ENCODE measurements around the gene PLB1. TPM values are rescaled to one million over a fixed set of nuclear protein-coding genes. Genes with fewer than 3 reads are reported as not detected.

The PLB1 gene
- total and polyA plus RNA-seq, 2 donors (not counting 1 experiment from before 2014, with no cell fraction given) = 0.25 to 0.51 TPM

DNA sequence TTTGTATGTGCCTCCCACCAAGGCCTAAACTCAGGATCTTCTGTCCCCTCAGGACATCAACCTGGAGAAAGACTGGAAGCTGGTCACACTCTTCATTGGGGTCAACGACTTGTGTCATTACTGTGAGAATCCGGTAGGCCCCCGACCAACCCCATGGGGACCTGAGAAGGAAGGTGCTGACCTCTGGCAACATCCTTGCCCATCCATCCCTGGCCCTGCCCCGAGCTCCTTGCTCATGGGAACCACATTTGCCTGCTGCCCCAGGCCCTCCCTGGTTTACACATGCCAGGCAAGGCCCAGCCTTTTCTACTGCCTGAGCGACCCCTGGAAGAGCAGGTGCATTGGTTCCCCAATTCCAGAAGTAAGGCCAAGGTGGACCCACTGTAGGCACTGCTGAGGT lies 130.5 kb downstream of the PLB1 start:
- ATAC-seq (ENCODE audit: low read depth) (no peak), DNase-seq (no peak)
- Mint-ChIP-seq H3K4me3 (no peak overlapping the region), H3K9me3 (ENCODE audit: insufficient read depth) (no peaks in the 10 kb centered on the region), H3K27me3 (no peaks in the 10 kb centered on the region), H3K4me1 (peaks cover 36% of the 10 kb centered on the region), H3K27ac (no peak overlapping the region)
- H4K20me1 ChIP-seq (ENCODE audit: control insufficient read depth, insufficient read depth, low read length, poor library complexity, severe bottlenecking) = no peaks in the 10 kb centered on the region
- ChIA-PET POLR2A (no interaction called here), CTCF (no interaction called here)
- H3K27me3 ChIP-seq (replicated peaks in 1 of 4; ENCODE audit: control extremely low read depth in 1 of 4, control insufficient read depth in 3 of 4, insufficient read depth in 4 of 4, low read length in 3 of 4) = no peaks in the 10 kb centered on the region
- H3K4me1 ChIP-seq (ENCODE audit: control insufficient read depth in 2 of 2, insufficient read depth in 2 of 2, low read length in 2 of 2) = peaks cover 24 to 26% of the 10 kb centered on the region in 2 donors
- H3K4me3 ChIP-seq (ENCODE audit: control extremely low read depth in 1 of 5, extremely low read depth in 1 of 5, insufficient read depth in 1 of 5, low read depth in 2 of 5, low read length in 4 of 5) = no peak overlapping the region
- peaks cover 0 to 3% (median 0%) of the 10 kb centered on the region in 3 donors for H3K9me3 ChIP-seq (ENCODE audit: control extremely low read depth in 1 of 3, control insufficient read depth in 2 of 3, insufficient read depth in 1 of 3, low read length in 2 of 3)
- H3K9ac ChIP-seq (ENCODE audit: low read length) = no peak overlapping the region
- WGBS (ENCODE audit: insufficient coverage) = 100% methylated on average over 4 of the region's 5 CpGs
- no peaks in the 10 kb centered on the region for H3K79me2 ChIP-seq (ENCODE audit: control insufficient read depth, insufficient read depth, low read length)
- no peak for TF ChIP-seq EZH2 (IDR thresholded peaks at IDR 0.05; ENCODE audit: borderline replicate concordance, insufficient read depth, low read depth, low read length, poor library complexity, severe bottlenecking)
- TF ChIP-seq, protein P1, sequence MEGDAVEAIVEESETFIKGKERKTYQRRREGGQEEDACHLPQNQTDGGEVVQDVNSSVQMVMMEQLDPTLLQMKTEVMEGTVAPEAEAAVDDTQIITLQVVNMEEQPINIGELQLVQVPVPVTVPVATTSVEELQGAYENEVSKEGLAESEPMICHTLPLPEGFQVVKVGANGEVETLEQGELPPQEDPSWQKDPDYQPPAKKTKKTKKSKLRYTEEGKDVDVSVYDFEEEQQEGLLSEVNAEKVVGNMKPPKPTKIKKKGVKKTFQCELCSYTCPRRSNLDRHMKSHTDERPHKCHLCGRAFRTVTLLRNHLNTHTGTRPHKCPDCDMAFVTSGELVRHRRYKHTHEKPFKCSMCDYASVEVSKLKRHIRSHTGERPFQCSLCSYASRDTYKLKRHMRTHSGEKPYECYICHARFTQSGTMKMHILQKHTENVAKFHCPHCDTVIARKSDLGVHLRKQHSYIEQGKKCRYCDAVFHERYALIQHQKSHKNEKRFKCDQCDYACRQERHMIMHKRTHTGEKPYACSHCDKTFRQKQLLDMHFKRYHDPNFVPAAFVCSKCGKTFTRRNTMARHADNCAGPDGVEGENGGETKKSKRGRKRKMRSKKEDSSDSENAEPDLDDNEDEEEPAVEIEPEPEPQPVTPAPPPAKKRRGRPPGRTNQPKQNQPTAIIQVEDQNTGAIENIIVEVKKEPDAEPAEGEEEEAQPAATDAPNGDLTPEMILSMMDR (IDR thresholded peaks at IDR 0.05) = no peak
- H3K36me3 ChIP-seq (replicated peaks in 1 of 2; ENCODE audit: control extremely low read depth in 1 of 2, control insufficient read depth in 1 of 2, extremely low read depth in 1 of 2, insufficient read depth in 2 of 2, low read length in 1 of 2) = no peaks in the 10 kb centered on the region
- H3K4me2 ChIP-seq (replicated peaks; ENCODE audit: low read depth, low read length, poor library complexity, severe bottlenecking) = no peak overlapping the region
- intact Hi-C loops (cut with micrococcal nuclease) = no loop called here
- no peak overlapping the region for H3K27ac ChIP-seq (ENCODE audit: low read length in 2 of 2)
- H2AFZ ChIP-seq (ENCODE audit: insufficient read depth, low read depth, low read length, poor library complexity, severe bottlenecking) = no peak overlapping the region

DNA sequence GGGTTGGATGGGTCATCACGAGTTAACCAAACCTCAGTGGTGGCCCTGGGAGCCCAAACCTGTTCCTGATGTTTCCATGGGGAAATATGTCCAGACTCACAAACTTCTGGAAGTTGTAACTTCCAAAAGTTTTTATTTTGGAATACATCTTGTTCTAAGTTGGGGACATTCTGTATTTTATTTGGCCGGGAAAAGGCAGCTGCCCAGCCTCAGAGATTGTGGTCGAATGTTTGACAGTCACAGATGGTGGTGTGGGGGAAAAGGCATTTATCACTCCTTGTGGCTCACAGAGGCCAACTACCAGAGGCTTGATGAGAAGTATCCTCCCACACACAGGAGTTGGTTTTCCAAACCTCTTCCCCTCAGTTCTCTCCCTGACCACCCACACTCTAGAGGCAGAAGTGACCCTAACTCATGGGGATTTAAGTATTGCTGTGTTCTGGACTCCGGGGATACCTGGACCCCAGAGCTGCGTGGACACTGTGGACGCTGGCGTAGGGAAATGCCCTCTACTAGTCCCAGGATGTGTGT lies 131.1 kb downstream of the PLB1 start:
- Mint-ChIP-seq H3K9me3 (ENCODE audit: insufficient read depth) (no peaks in the 10 kb centered on the region), H3K4me3 (no peak overlapping the region), H3K4me1 (peaks cover 30% of the 10 kb centered on the region), H3K27me3 (no peaks in the 10 kb centered on the region), H3K27ac (no peak overlapping the region)
- Histone ChIP-seq H3K27me3 (replicated peaks in 1 of 4; ENCODE audit: control extremely low read depth in 1 of 4, control insufficient read depth in 3 of 4, insufficient read depth in 4 of 4, low read length in 3 of 4) (no peaks in the 10 kb centered on the region), H3K4me3 (ENCODE audit: control extremely low read depth in 1 of 5, extremely low read depth in 1 of 5, insufficient read depth in 1 of 5, low read depth in 2 of 5, low read length in 4 of 5) (no peak overlapping the region), H3K36me3 (replicated peaks in 1 of 2; ENCODE audit: control extremely low read depth in 1 of 2, control insufficient read depth in 1 of 2, extremely low read depth in 1 of 2, insufficient read depth in 2 of 2, low read length in 1 of 2) (no peaks in the 10 kb centered on the region), H3K9ac (ENCODE audit: low read length) (no peak overlapping the region), H4K20me1 (ENCODE audit: control insufficient read depth, insufficient read depth, low read length, poor library complexity, severe bottlenecking) (no peaks in the 10 kb centered on the region), H2AFZ (ENCODE audit: insufficient read depth, low read depth, low read length, poor library complexity, severe bottlenecking) (no peak overlapping the region), H3K4me1 (ENCODE audit: control insufficient read depth in 2 of 2, insufficient read depth in 2 of 2, low read length in 2 of 2) (peaks cover 19 to 21% of the 10 kb centered on the region in 2 donors), H3K27ac (ENCODE audit: low read length in 2 of 2) (no peak overlapping the region), H3K9me3 (ENCODE audit: control extremely low read depth in 1 of 3, control insufficient read depth in 2 of 3, insufficient read depth in 1 of 3, low read length in 2 of 3) (peaks cover 0 to 3% (median 0%) of the 10 kb centered on the region in 3 donors), H3K79me2 (ENCODE audit: control insufficient read depth, insufficient read depth, low read length) (no peaks in the 10 kb centered on the region), H3K4me2 (replicated peaks; ENCODE audit: low read depth, low read length, poor library complexity, severe bottlenecking) (no peak overlapping the region)
- ChIA-PET CTCF (no interaction called here), POLR2A (no interaction called here)
- no peak for ATAC-seq (ENCODE audit: low read depth)
- DNase-seq = no peak
- TF ChIP-seq EZH2 (IDR thresholded peaks at IDR 0.05; ENCODE audit: borderline replicate concordance, insufficient read depth, low read depth, low read length, poor library complexity, severe bottlenecking) = no peak
- TF ChIP-seq, protein P1 (IDR thresholded peaks at IDR 0.05) = no peak
- WGBS (ENCODE audit: insufficient coverage) = 94% methylated on average over 5 of the region's 7 CpGs
- intact Hi-C loops (cut with micrococcal nuclease) = no loop called here
